Measurements from ENCODE around the gene CABLES2. TPM values are rescaled to one million over a fixed set of nuclear protein-coding genes. Genes with fewer than 3 reads are reported as not detected.

Gene CABLES2
- total and polyA plus RNA-seq, 8 donors, result 1.4 to 2.9 (median 1.9) TPM

- H3K27ac ChIP-seq, result peak within 1 kb of the TSS; percentile 75 to 97 (median 84)
- WGBS, 2 donors, result 0% methylated on average over 56 to 83 of the region's 83 CpGs
- peak within 1 kb of the TSS; percentile 63 to 99 (median 87) for H3K4me3 ChIP-seq
- H3K36me3 ChIP-seq, result peaks cover 0 to 13% (median 0%) of the 10 kb centered on the region in 3 donors
- no peak for FAIRE-seq
- H3K9me3 ChIP-seq, result no peaks in the 10 kb centered on the region
- intact Hi-C loops (cut with DNase I), result loop anchor here in 1 of 3 donors (10.0 kb wide), 1 partner anchor 212 kb away; no protein-coding TSS in a partner anchor
- no peak for TF ChIP-seq CTCF (IDR thresholded peaks at IDR 0.05)
- no peaks in the 10 kb centered on the region for H3K27me3 ChIP-seq
- peaks cover 4 to 17% (median 15%) of the 10 kb centered on the region in 3 donors for H3K4me1 ChIP-seq
- DNase-seq, result peak; percentile 92 to 98 (median 94)
- peak; percentile 92 to 96 (median 94) for ATAC-seq
These were observed 20.5 kb downstream of the CABLES2 start, which contains the start of gene RPS21 for GRCh38 chr20:62386383-62387218. RPS21 (plus strand) TSS chr20:62387103; CDS start chr20:62387339, 236 bp downstream.

- intact Hi-C loops (cut with DNase I), result loop anchor here in 2 of 3 donors (5.0 to 10.0 kb wide), 2 partner anchors 75 to 208 kb away; no protein-coding TSS in a partner anchor
- peak; percentile 55 to 82 (median 74) for ATAC-seq
- no peaks in the 10 kb centered on the region for H3K36me3 ChIP-seq
- peak; percentile 88 to 93 (median 90) for TF ChIP-seq CTCF (IDR thresholded peaks at IDR 0.05)
- peak; percentile 62 to 92 (median 86) for DNase-seq
- H3K4me3 ChIP-seq, result no peak overlapping the region
- H3K27ac ChIP-seq, result no peak overlapping the region
- 35 to 39% methylated on average over 18 of the region's 18 CpGs for WGBS, 2 donors
- FAIRE-seq, result no peak
- no peaks in the 10 kb centered on the region for H3K9me3 ChIP-seq
- no peaks in the 10 kb centered on the region for H3K27me3 ChIP-seq
- peaks cover 3 to 10% (median 5%) of the 10 kb centered on the region in 3 donors for H3K4me1 ChIP-seq
These were observed 24.5 kb downstream of the CABLES2 start for GRCh38 chr20:62382306-62383198.

- intact Hi-C loops (cut with DNase I), result loop anchor here in 2 of 3 donors (5.0 to 10.0 kb wide), 2 partner anchors 75 to 207 kb away; no protein-coding TSS in a partner anchor
- no peaks in the 10 kb centered on the region for H3K27me3 ChIP-seq
- DNase-seq (no peak), ATAC-seq (no peak), FAIRE-seq (no peak)
- H3K36me3 ChIP-seq, result no peaks in the 10 kb centered on the region
- H3K4me1 ChIP-seq, result peaks cover 3 to 14% (median 5%) of the 10 kb centered on the region in 3 donors
- H3K4me3 ChIP-seq, result no peak overlapping the region
- no peak overlapping the region for H3K27ac ChIP-seq
- WGBS, 2 donors, result 92 to 93% methylated on average over 6 of the region's 6 CpGs
- no peaks in the 10 kb centered on the region for H3K9me3 ChIP-seq
- TF ChIP-seq CTCF (IDR thresholded peaks at IDR 0.05), result no peak
These were observed 25.2 kb downstream of the CABLES2 start for GRCh38 chr20:62381842-62382241.

- H3K4me1 ChIP-seq, result peaks cover 3 to 16% (median 5%) of the 10 kb centered on the region in 3 donors
- intact Hi-C loops (cut with DNase I), result loop anchor here in 2 of 3 donors (5.0 to 10.0 kb wide), 2 partner anchors 74 to 206 kb away; no protein-coding TSS in a partner anchor
- WGBS, 2 donors, result 72 to 75% methylated on average over 16 of the region's 16 CpGs
- no peak overlapping the region for H3K27ac ChIP-seq
- no peak overlapping the region for H3K4me3 ChIP-seq
- ATAC-seq, result no peak
- no peaks in the 10 kb centered on the region for H3K27me3 ChIP-seq
- no peaks in the 10 kb centered on the region for H3K36me3 ChIP-seq
- no peak for DNase-seq
- H3K9me3 ChIP-seq, result no peaks in the 10 kb centered on the region
- no peak for FAIRE-seq
- TF ChIP-seq CTCF (IDR thresholded peaks at IDR 0.05), result no peak
These were observed 25.8 kb downstream of the CABLES2 start for GRCh38 chr20:62381202-62381797.

All from pancreas (tissue), 10 donors.